ENCODE measurements around the gene NFATC4.

DNA sequence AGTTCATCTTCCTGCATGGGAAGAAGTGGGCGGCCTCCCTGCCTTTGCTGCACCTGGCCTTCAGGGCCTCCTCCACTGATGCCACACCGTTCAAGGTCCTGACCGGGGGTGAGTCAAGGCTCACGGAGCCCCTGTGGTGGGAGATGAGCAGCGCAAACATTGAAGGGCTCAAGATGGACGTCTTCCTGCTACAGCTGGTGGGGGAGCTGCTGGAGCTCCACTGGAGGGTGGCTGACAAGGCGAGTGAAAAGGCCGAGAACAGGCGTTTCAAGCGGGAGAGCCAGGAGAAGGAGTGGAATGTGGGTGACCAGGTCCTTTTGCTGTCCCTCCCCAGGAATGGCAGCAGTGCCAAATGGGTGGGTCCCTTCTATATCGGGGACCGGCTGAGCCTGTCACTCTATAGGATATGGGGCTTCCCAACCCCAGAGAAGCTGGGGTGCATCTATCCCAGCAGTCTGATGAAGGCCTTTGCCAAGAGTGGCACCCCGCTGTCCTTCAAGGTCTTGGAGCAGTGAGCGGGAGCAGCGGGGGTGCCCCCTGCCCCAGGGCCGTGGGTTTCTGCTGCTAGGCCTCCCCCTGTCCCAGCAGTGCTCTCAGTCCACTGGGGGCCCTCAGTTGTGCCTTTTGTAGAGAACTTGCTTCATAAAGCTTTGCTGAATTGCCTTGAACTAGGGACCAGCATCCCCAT, 49.1 kb downstream of the NFATC4 start:
- TF ChIP-seq, protein P1, sequence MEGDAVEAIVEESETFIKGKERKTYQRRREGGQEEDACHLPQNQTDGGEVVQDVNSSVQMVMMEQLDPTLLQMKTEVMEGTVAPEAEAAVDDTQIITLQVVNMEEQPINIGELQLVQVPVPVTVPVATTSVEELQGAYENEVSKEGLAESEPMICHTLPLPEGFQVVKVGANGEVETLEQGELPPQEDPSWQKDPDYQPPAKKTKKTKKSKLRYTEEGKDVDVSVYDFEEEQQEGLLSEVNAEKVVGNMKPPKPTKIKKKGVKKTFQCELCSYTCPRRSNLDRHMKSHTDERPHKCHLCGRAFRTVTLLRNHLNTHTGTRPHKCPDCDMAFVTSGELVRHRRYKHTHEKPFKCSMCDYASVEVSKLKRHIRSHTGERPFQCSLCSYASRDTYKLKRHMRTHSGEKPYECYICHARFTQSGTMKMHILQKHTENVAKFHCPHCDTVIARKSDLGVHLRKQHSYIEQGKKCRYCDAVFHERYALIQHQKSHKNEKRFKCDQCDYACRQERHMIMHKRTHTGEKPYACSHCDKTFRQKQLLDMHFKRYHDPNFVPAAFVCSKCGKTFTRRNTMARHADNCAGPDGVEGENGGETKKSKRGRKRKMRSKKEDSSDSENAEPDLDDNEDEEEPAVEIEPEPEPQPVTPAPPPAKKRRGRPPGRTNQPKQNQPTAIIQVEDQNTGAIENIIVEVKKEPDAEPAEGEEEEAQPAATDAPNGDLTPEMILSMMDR (IDR thresholded peaks at IDR 0.05), result no peak
- TF ChIP-seq POLR2A (IDR thresholded peaks at IDR 0.05) (no peak), EP300 (IDR thresholded peaks at IDR 0.05) (no peak), POLR2AphosphoS5 (IDR thresholded peaks at IDR 0.05) (no peak)

Measured in upper lobe of left lung (tissue), 4 donors.